Iris pigment epithelial cell (primary cell): Measurements from ENCODE around the gene GPR157.

Experiments used
- DNase-seq: peaks from one replicate; pipeline ENCODE4 v3.0.0-alpha.2; 2011; ENCODE audit warnings: low read depth

Gene GPR157

DNA sequence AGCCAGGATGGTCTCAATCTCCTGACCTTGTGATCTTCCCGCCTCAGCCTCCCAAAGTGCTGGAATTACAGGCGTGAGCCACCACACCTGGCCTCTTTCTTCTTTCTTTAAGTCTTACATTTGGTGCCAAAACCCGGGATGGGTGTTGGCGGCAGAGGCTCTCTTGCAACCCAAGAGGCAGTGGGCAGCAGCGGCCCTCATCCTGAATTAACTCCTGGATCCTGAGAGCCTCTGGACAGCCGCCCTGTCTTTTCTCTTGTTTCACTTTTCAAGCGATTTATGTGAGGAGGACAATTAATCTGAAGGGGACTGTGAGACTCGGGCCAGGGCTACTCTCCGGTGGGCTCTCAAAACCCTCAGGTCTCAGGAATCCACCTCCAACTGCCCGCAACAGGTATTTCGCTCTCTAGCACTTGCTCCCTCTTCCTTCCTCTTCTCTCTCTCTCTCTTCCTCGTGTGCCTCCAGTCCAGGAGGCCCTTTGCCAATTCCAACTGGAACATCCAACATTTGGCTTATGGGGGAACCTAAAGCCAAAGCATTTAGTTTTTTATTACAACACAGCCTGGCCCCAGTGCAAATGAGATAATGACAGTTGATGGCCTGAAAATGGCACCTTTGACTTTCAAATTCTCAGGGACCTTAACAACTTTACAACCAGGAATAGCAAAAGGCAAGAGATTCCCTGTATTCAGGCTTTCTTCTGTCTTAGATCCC is 41.3 kb downstream of the GPR157 start:
- DNase-seq = no peak

DNA sequence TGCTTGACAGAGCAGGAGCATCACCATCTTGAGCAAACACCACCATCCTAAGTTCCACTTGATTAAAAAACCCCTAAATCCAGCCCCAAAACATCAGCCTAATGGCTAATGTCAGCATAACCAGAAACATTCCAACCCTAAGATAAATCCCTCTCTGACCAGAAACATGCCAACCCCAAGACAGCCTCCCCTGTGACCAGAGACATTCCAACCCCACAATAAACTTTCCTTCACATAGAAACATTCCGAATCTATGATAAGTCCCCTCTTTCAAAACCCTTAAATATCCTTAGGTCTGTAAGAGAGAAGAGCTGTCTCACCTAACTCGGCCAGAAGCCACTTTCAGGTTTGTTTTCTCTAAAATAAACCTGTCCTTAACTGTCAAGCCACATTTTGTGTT is 42.1 kb downstream of the GPR157 start:
- no peak for DNase-seq

DNA sequence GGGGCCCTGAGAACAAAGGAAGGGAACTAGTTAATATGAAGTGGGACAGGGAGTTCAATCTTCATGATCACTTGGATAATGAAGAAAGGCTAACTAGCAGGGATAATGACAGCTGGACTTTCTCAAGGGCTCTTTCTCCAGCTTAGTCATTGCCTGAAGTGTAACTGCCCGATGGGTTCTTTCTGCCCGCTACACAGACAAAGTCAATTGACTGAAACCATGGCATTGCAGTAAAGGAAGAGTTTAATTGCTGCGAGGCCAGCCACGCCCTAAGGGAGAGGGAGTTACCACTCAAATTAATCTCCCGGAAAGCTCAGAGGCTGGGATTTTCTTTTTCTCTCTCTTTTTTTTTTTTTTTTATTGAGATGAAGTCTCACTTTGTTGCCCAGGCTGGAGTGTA is 42.9 kb downstream of the GPR157 start:
- DNase-seq = no peak

DNA sequence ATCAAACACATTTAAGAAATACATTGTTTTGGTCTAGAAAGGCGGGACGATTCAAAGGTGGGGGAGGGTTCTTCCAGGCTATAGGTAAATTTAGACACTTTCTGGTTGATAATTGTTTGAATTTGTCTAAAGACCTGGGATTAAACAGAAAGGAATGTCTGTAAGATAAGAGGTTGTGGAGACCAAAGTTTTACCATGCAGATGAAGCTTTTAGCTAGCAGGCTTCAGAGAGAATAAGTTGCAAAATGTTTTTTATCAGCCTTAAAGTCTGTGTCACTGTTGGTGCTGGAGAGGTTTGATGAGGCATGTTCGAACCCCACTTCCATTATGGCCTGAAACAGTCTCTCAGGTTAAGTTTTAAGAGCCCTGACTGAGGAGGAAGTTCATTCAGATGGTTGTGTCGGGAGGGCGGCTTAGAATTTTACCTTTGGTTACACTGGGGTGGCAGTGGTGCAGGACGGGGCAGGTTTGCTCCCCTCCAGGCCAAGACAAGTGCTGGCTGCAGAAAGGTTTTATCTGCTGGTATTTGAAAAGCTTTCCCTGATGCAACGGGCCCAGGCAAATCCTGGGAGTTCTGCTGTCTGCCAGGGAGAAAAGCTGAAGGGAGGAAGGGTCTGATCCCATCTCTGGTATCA is 43.5 kb downstream of the GPR157 start:
- DNase-seq = no peak

DNA sequence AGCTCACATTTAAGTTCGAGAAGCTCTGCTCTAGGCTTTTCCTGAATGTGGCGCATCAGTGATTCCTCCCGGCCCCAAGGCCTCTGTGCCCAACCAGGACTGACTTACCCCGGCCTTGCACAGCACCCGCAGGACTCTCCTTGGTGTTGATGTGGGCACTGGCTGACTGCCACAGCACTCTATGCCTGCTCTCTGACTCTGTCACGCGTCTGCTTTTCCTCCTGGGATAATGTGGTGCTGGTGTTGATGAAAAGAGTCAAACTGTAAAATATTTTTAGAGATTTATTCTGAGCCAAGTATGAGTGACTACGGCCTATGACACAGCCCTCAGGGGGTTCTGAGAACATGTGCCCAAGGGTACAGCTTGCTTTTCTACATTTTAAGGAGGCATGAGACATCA is 44.0 kb downstream of the GPR157 start:
- no peak for DNase-seq

DNA sequence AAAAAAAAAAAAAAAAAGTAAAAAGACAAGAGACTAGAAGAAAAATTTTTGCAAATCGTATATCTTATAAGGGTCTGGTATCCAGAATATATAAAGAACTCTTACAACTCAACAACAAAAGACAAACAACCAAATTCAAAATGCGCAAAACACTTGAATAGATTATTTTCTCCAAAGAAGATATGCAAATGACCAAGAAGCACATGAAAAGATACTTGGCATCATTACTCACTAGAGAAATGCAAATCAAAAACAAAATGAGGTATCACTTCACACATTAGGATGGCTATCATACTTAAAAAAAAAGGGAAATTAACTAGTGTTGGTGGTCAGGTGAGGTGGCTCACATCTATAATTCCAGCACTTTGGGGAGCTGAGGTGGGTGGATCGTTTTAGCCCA is 47.4 kb downstream of the GPR157 start:
- DNase-seq = no peak

DNA sequence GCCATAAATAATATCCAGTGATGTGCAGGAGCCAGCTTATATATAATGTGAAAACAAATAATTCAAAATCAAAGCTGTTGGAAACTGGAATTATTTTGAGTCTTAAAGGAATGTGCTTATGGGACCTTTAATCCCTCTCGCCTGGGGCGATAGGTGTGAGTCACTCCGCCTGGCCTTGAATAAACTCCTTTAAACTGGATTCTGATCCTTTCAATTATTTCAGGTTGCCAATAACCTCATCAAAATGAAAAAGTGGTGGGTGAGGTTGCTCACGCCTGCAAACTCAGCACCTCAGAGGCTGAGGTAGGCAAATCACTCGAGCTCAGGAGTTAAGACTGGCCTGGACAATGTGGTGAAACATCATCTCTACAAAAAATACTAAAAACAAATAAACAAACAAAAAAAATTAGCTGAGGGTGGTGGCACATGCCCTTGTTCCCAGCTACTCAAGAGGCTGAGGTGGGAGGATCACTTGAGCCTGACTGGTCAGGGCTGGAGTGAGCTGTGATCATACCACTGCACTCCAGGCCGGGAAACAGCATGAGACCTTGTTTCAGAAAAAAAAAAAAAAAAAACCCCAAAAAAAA is 48.1 kb downstream of the GPR157 start:
- DNase-seq = peak; percentile 74

DNA sequence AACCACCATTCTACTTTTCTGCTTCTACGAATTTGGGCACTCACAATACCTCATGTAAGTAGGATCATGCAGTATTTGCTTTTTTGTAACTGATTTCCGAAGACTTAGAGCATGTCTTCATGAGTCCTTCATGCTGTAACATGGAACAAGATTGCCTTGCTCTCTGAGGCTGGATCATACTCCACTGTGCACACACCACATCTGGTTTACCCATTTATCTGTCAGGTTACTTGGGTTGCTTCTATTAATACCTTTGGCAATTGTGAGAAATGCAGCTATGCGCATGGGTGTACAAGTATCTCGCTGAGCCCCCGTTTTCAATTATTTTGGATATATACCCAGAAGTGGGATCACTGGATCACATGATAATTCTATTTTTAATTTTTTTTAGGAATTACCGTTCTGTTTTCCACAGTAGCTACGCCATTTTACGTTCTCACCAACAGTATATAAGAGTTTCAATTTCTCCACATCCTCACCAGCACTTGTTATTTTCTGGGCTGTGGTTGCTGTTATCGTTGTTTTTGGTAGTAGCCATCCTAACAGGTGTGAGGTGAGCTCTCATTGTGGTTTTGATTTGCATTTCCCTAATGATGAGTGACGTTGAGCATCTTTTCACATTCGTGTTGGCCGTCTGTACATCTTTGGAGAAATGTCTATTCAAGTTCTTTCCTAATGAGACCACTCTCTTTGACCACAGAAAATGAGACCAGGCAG is 48.8 kb downstream of the GPR157 start:
- no peak for DNase-seq

DNA sequence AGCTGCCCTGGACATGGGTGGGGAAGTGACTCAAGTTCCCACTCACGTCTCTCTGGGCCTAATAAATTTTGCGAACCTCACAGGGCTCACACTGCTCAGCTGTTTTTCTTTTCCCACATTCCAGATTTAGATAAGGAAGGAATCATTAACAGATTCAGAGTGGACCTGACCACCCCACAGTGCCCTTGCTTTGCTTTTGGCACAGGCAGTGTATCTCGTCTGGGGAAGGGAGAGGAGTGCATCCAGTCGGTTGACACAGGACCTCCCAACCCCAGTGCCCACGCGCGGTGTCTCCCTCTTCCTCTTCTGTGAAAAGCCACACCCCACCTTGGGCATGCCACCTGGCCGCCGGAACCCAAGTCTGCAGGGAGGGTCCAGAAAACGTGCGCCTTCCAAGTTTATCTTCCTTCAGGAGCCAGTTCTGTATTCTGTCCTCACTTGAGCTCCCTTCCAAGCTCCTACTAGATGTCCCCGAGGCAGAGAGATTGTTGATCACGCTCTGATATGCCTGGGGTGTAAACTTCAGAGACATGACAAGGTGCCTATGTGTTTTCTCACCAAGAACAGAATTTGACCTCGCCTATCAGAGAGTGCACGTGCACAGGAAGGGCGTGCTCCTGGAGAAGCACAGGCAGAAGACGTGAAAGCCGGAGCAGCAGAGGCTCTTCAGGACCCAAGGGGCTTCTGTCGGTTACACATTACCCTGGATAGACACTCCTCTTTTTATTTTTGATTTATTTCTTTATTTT is 50.0 kb downstream of the GPR157 start:
- DNase-seq = no peak

DNA sequence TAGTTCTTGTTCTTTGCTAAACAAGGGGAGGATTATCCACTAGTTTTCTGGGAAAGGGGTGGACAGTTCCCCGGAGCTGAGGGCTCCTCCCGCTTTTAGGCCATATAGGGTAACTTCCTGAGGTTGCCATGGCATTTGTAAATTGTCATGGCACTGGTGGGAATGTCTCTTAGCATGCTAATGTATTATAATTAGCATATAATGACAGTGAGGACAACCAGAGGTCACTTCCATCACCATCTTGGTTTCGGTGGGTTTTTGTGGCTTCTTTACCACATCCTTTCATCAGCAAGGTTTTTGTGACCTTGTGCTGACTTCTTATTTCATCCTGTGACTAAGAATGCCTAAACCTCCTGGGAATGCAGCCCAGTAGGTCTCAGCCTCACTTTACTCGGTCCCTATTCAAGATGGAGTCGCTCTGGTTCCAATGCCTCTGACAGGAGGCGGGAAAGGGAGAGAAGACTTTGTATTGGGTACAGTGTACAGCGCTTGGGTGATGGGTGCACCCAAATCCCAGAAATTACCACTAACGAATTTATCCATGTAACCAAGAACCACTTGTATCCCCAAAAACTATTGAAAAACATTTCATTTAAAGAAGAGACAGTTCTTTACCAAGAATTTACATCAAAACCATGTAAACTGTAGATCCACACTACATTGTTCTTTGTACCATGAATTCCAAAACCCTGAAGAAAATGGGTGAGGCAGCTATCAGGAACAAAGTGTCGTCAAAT is 50.7 kb downstream of the GPR157 start:
- peak; percentile 85 for DNase-seq

DNA sequence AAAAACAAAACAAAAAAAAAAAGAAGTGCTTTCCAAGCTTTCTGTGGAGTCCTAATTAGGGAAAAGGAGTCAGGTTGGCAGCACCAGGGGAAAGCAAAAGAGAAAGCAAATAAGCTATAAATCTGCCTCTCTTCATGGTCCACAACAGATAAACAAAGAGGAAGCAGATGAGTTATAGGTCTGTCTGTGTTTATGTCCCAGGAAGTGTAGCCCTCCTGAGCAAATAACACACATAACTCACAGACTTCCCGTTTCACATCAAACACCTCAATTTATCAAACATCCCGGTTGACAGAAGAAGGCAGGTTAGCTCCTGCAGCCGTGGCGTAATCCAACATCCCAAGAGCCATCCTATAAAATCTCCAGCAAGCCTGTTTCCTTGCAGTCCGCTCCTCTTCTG is 53.9 kb downstream of the GPR157 start:
- no peak for DNase-seq

DNA sequence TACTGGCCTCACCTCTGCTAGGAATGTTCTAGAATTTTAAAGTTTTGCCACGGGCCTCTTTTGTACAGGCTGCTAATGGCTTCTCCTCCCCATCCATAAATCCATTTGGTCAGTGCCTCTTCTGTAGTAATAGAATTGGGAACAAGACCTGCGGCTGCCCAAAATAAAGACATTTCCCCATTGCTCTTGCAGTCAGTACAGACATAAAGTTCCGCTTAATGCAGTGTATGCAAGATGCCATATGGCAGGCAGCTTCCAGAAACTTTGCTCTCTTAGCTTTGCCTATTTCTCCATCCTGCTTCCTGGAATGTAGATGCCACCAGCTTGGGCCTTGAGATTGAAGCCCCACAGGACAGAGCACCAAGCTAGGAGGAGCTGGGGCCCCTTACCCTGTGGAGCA is 55.8 kb downstream of the GPR157 start:
- DNase-seq = no peak

DNA sequence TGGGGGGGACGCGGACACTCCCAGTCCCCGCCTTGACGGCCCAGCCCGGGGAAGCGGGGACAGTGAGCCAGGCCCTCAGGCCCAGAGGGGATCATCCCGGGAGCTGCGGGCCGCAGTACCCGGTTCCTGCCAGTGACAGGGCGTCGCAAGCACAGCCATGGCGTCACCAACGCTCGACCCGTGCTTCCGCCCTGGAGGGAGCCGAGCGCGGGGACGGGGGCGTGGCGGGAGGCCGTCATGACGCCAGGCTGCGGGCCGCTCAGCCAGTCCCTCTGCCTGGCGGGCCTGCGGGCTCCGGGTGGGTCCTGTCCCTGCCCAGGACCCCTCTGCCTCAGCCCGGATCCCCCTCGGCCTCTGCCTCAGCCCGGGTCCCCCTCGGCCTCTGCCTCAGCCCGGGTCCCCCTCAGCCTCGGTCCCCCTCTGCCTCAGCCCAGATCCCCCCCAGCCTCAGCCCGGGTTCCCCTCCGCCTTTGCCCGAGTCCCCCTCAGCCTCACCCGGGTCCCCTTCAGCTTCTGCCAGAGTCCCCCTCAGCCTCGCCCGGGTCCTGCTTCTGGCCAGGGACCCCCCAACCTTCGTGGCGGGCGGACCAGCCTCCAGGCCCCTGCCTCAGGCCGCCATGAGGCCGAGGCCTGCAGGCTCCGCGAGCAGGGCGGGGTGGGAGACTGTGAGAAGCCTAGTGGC is 57.2 kb downstream of the GPR157 start:
- DNase-seq = no peak

DNA sequence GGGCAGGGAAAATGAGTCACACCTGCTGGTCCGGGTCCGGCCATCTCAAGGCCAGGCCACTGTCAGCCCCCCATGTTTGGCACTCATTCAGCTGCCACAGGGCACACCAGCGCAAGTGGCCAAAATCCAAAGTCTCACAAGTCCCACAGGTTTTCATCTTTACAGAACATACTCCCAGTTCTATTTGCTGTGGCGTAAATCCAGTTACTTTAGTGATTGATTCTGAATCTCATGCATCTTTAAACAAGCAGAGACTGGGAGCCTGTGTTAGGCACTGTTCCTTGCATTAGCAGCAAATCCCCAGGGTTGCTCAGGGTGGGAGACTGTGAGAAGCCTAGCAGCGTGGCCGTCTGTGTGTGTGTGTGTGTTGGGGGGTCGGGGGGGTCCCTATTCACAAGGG is 58.4 kb downstream of the GPR157 start:
- DNase-seq = no peak

DNA sequence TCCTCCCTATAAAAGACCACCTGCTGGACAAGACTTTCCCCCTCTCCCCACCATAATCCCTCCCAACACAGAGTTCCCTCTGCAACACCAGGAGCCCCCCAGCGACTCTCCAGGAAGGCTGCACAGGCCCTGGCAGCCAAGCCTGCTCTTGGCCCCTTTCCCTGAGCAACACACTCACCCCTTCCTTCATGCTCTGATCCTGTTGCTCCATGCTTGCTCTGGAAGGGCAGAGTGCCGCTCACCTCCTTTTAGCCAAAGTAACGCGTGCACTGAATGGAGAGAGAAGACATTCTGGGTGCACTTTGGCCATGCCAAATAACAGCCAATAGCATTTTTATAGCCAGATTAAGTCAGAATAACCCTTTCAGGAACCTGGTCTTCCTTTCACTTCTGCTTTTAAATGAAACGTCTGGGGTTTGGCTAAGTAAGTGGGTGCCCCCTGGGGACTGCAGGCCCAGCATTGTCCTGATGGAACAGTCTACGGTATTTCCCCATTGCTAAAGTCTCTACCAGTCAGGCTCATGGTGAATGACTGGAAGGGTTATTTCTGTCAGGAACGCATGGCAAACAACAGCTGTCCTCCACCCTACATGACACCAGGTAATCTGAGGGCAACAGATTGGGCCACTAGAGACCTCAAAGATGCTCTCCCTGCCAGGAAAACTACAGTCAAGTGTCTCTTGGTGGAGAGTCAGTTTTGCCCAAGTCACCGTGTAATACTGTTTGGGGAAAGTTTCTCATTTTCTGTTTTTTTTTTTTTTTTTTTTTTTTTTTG is 59.4 kb downstream of the GPR157 start, which contains the start of gene SLC2A5:
TSS of gene SLC2A5 (minus strand) at position 310 of the 775 bp plus-strand sequence. CDS start at position 211, 99 bp downstream.
- DNase-seq = no peak

DNA sequence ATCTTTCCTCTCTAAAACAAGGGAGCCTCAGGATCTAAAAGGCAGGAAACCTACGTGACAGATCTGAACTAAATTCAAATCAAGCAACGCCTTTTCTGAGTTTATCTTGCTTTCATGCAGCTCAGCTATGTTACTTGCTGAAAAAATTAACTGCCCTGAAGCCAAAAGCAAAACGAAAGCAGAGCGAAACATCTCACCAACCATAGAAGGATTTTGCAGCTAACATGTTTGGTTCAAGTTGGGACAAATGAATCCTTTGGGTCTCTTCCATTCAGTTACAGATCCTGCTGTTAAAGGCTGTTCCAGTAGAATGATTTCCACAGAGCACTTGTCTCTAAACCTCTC is 59.9 kb downstream of the GPR157 start:
- no peak for DNase-seq

DNA sequence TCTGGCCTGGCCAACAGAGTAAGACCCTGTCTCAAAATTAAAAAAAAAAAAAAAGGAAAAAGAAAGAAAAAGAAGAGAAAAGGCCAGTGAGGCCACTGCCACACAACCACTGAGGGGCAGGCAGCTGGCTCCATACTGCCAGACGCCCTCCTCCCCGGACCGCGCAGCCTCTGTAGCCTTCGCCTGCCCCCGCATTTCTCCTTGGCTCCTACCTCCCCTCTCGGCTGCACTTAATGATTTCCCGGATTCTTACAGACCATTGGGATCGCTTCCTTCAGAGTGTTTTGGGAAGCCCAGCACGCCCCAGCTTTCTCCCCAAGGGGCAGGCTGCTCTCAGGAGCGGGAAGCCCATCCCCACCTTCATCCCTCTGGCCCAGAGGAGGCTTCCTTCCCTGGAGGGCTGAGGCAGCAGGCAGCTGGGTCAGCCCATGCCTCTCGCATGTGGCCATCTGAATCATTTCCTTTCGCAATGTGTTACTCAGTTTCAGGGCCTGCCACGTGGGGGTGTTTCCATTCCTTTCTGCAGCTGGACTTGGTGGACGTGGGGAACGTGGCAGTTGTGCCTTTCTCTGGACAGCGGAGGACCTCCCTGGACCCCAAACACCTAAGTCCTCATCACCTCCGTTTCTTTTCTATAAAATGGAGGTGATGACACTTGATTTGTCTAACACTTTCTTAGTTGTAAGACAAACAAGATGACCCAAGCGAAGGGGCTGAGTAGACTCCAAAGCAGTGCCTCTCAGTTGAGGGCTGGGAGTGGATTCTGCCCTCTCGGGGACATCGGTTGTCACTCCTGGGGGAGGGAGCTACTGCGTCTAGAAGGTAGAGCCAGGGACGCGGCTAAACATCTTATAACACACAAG is 61.7 kb downstream of the GPR157 start:
- DNase-seq = peak; percentile 95

DNA sequence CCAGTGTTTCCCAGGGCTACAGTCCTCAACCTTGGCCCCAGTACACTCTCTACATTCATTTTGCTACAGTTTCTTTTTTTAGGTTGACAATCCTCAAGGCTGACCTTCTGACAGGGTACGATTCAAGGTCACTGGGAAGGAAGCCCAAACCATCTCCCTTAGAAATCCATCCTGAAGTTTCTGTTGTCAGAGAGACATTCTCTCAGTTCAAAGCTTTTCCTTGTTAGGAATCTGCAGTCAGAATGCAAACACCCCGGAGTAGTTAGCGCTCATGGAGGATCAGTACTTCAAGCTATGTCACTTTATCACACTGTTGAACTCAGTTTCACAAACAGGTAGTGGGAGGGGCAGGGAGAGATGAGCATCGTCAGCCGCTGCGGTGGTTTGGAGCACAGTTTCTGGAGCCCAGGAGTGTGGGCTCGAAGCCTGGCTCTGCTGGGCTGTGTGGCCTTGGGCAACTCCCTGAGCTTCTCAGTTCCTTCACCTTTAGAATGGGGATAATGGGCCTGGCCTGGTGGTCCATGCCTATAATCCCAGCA is 63.6 kb downstream of the GPR157 start:
- no peak for DNase-seq

DNA sequence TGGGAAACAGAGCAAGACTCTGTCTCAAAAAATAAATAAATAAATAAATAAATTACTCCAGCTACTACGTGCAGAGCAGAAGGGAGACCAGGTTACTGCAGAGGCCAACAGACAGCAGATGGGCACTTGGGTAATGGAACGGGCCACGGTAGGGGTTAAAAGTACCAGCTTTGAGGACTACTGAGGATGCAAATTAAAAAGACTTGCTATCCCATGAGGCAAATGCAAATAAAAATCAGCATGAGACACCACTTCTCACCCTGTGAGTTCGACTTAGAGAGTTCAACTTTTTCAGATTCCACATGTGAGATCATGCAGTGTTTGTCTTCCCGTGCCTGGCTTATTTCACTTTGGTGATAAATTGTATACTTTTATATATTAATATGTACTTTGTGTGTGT is 66.1 kb downstream of the GPR157 start:
- no peak for DNase-seq
